ENCODE measurements around the gene RRP9.

The RRP9 gene

GRCh38 chr3:51966486-51966885 lies 24.8 kb upstream of the RRP9 start:
- in situ Hi-C loops (cut with HindIII; ENCODE audit: low sequenced_read_pairs): no loop called here
- DNase-seq (ENCODE audit: low read depth, low spot score): no peak
- peak overlapping the region; percentile 70 for H3K4me3 ChIP-seq (ENCODE audit: low read depth, low read length)
- TF ChIP-seq, protein P1, sequence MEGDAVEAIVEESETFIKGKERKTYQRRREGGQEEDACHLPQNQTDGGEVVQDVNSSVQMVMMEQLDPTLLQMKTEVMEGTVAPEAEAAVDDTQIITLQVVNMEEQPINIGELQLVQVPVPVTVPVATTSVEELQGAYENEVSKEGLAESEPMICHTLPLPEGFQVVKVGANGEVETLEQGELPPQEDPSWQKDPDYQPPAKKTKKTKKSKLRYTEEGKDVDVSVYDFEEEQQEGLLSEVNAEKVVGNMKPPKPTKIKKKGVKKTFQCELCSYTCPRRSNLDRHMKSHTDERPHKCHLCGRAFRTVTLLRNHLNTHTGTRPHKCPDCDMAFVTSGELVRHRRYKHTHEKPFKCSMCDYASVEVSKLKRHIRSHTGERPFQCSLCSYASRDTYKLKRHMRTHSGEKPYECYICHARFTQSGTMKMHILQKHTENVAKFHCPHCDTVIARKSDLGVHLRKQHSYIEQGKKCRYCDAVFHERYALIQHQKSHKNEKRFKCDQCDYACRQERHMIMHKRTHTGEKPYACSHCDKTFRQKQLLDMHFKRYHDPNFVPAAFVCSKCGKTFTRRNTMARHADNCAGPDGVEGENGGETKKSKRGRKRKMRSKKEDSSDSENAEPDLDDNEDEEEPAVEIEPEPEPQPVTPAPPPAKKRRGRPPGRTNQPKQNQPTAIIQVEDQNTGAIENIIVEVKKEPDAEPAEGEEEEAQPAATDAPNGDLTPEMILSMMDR (IDR thresholded peaks at IDR 0.05; ENCODE audit: low read depth, low read length): no peak

- TF ChIP-seq, protein P1 (IDR thresholded peaks at IDR 0.05; ENCODE audit: low read depth, low read length): no peak
- in situ Hi-C loops (cut with HindIII; ENCODE audit: low sequenced_read_pairs): no loop called here
- no peak for DNase-seq (ENCODE audit: low read depth, low spot score)
- H3K4me3 ChIP-seq (ENCODE audit: low read depth, low read length): peak overlapping the region; percentile 70
Observed at GRCh38 chr3:51966016-51966415, 24.3 kb upstream of the RRP9 start.

DNA sequence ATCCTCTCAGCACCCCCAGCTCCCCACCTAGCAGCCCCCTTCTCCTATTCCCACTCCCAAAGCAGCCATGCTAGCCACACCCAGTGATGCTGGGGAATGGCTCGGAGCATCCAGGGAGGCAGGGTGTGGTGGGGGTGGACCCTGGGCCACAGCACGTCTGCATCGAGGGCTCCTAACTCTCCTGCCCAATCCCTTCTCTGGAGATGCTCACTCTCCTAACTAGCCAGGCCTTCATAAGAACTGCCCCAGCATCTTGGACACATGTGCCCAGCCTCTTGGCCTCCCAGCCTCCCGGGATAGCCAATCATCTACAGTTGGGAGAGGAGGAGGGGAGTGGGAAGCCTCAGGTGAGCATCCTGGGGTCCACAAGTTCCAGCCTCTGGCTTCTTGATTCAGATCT lies 22.8 kb upstream of the RRP9 start:
- TF ChIP-seq, protein P1 (IDR thresholded peaks at IDR 0.05; ENCODE audit: low read depth, low read length): no peak
- no peak overlapping the region for H3K4me3 ChIP-seq (ENCODE audit: low read depth, low read length)
- in situ Hi-C loops (cut with HindIII; ENCODE audit: low sequenced_read_pairs): no loop called here

GRCh38 chr3:51963951-51964451 lies 22.3 kb upstream of the RRP9 start:
- TF ChIP-seq, protein P1 (IDR thresholded peaks at IDR 0.05; ENCODE audit: low read depth, low read length): no peak
- in situ Hi-C loops (cut with HindIII; ENCODE audit: low sequenced_read_pairs): no loop called here
- H3K4me3 ChIP-seq (ENCODE audit: low read depth, low read length): no peak overlapping the region
- DNase-seq (ENCODE audit: low read depth, low spot score): no peak

More for the DNA sequence above, 22.8 kb upstream of the RRP9 start:
- DNase-seq (ENCODE audit: low read depth, low spot score): no peak

DNA sequence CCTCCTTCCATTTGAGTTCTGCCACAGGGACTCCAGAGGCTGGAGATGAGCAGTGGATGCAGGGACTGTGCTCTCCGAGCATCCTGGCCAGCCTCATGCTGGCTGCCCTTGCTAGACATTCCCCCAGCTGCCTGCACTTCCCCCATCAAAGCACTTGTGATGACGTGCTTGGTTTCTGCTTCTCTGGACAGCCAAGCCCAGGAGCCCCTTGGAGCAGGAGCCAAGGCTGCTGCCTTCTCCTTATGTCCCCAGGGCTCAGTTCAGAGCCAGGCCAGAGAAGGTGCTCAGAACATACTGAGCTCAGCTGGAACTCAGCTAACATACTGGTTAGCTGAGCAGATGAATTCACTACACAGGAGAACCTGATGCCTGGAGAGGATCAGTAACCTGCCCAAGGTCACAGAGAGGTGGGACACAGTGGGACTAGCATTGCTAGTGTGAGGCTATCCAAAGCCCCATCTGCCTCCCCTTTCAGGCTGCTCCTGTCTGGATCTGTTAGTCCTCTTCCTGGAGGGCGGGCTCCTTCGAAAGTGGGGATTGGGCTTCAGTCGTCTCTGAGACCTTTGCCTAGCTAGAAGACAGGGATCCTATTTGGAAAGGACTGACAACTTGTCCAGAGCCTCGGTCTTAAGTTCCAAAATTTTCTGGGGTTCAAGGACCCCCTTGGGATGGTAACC lies 21.3 kb upstream of the RRP9 start:
- TF ChIP-seq, protein P1 (IDR thresholded peaks at IDR 0.05; ENCODE audit: low read depth, low read length): no peak
- H3K4me3 ChIP-seq (ENCODE audit: low read depth, low read length): no peak overlapping the region
- in situ Hi-C loops (cut with HindIII; ENCODE audit: low sequenced_read_pairs): no loop called here
- no peak for DNase-seq (ENCODE audit: low read depth, low spot score)

DNA sequence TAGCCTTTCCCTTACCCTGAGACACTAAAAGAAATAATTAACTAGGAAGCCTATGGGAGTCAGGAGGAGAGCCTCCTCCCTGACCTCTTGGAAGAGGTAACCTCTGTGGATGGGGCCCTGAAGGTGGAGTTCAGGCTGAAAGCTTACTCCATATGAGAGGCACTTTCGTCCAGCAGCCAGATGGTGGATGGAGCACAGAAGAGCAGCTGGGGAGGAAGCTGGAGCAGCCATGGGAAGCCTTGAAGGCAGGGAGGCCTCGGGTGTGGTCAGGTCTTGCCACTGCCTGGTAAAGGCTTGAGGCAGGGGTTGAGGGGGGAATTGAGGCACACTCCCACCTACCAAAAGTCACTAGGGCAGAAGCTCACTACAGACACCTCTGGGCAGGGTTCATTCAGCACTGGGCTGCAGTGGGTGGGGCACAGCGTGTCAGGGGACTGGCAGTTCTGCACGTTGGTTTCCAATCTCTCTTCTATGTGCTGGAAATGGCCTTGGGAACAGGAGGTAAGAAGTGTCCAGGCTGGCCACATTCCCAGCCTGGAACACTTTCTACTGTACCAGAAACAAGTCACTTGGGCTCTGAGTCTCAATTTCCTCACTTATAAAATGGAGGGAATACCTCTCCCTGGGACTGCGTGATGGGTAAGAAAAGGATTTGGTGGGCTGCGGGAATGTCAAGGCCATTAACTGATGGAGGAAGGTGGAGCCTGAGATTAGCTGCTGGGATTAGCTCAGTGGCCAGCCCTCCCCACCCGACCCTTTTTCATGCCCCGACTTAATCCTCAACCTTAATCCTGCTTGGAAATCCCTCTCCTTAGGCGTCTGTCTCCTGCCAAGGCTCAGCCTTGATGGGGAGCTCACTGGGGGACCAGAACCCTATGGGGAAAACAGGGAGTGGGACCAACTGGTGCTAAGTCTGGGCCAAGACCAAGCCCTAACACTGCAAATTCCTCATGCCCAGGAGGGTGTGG lies 20.2 kb upstream of the RRP9 start:
- TF ChIP-seq, protein P1 (IDR thresholded peaks at IDR 0.05; ENCODE audit: low read depth, low read length): no peak
- no peak overlapping the region for H3K4me3 ChIP-seq (ENCODE audit: low read depth, low read length)
- in situ Hi-C loops (cut with HindIII; ENCODE audit: low sequenced_read_pairs): no loop called here
- no peak for DNase-seq (ENCODE audit: low read depth, low spot score)
